Measurements from ENCODE around the gene TRAP1. TPM values are rescaled to one million over a fixed set of nuclear protein-coding genes. Genes with fewer than 3 reads are reported as not detected.

The TRAP1 gene
- total RNA-seq, 3 donors from 2014 or later, result 56.9 to 94.5 (median 69.1) TPM

- intact Hi-C loops (cut with DNase I, micrococcal nuclease), result no loop called here
- no peak for TF ChIP-seq CTCF (IDR thresholded peaks at IDR 0.05)
- ATAC-seq, result no peak
- Histone ChIP-seq H3K4me3 (no peak overlapping the region), H3K9me3 (no peaks in the 10 kb centered on the region), H3K4me1 (ENCODE audit: low read depth) (peaks cover 30% of the 10 kb centered on the region), H3K36me3 (ENCODE audit: low read depth) (no peaks in the 10 kb centered on the region)
- peak in 1 of 3 donors; percentile 46 for DNase-seq
Measured at GRCh38 chr16:3641801-3642396, 75.4 kb downstream of the TRAP1 start.

- Histone ChIP-seq H3K36me3 (ENCODE audit: low read depth) (no peaks in the 10 kb centered on the region), H3K9me3 (no peaks in the 10 kb centered on the region), H3K4me3 (no peak overlapping the region), H3K4me1 (ENCODE audit: low read depth) (peaks cover 24% of the 10 kb centered on the region)
- ATAC-seq (no peak), DNase-seq (peak in 1 of 3 donors; percentile 41)
- TF ChIP-seq CTCF (IDR thresholded peaks at IDR 0.05), result no peak
- intact Hi-C loops (cut with DNase I, micrococcal nuclease), result no loop called here
Measured at GRCh38 chr16:3640632-3641501, 76.5 kb downstream of the TRAP1 start.

GRCh38 chr16:3640207-3640606 is 77.1 kb downstream of the TRAP1 start:
- ATAC-seq, result peak; percentile 21
- peaks cover 18% of the 10 kb centered on the region for H3K4me1 ChIP-seq (ENCODE audit: low read depth)
- intact Hi-C loops (cut with DNase I, micrococcal nuclease), result no loop called here

GRCh38 chr16:3638916-3639644 is 78.2 kb downstream of the TRAP1 start:
- no peak for TF ChIP-seq CTCF (IDR thresholded peaks at IDR 0.05)
- DNase-seq (peak in 1 of 3 donors; percentile 40), ATAC-seq (peak; percentile 48)
- peaks cover 17% of the 10 kb centered on the region for H3K4me1 ChIP-seq (ENCODE audit: low read depth)
- intact Hi-C loops (cut with DNase I, micrococcal nuclease), result no loop called here
- H3K9me3 ChIP-seq, result no peaks in the 10 kb centered on the region
- H3K36me3 ChIP-seq (ENCODE audit: low read depth), result no peaks in the 10 kb centered on the region
- no peak overlapping the region for H3K4me3 ChIP-seq

More at GRCh38 chr16:3640207-3640606, 77.1 kb downstream of the TRAP1 start:
- DNase-seq, result no peak
- Histone ChIP-seq H3K9me3 (no peaks in the 10 kb centered on the region), H3K4me3 (no peak overlapping the region), H3K36me3 (ENCODE audit: low read depth) (no peaks in the 10 kb centered on the region)
- no peak for TF ChIP-seq CTCF (IDR thresholded peaks at IDR 0.05)

GRCh38 chr16:3637371-3637923 is 79.9 kb downstream of the TRAP1 start:
- no peak for TF ChIP-seq CTCF (IDR thresholded peaks at IDR 0.05)

More at GRCh38 chr16:3637371-3637923, 79.9 kb downstream of the TRAP1 start:
- Histone ChIP-seq H3K4me1 (ENCODE audit: low read depth) (peaks cover 17% of the 10 kb centered on the region), H3K4me3 (no peak overlapping the region), H3K9me3 (no peaks in the 10 kb centered on the region), H3K36me3 (ENCODE audit: low read depth) (no peaks in the 10 kb centered on the region)
- peak in 2 of 3 donors; percentile 47 to 74 for DNase-seq
- intact Hi-C loops (cut with DNase I, micrococcal nuclease), result no loop called here
- ATAC-seq, result peak; percentile 84
